ENCODE data around the gene VSX1.

Gene VSX1

GRCh38 chr20:25064561-25065071 lies 17.3 kb downstream of the VSX1 start:
- DNase-seq, result peak; percentile 6

GRCh38 chr20:25063981-25064380 lies 18.0 kb downstream of the VSX1 start:
- peak; percentile 7 for DNase-seq

- DNase-seq, result peak; percentile 24
These were observed 18.4 kb downstream of the VSX1 start for GRCh38 chr20:25063546-25063945.

GRCh38 chr20:25062841-25063240 lies 19.1 kb downstream of the VSX1 start:
- DNase-seq, result no peak

GRCh38 chr20:25061821-25062530 lies 20.0 kb downstream of the VSX1 start:
- peak; percentile 7 for DNase-seq

- peak; percentile 10 for DNase-seq
These were observed 20.7 kb downstream of the VSX1 start for GRCh38 chr20:25061103-25061799.

GRCh38 chr20:25059866-25060465 lies 22.0 kb downstream of the VSX1 start:
- peak; percentile 25 for DNase-seq

- peak; percentile 45 for DNase-seq
These were observed 22.8 kb downstream of the VSX1 start for GRCh38 chr20:25058847-25059810.

GRCh38 chr20:25058051-25058846 lies 23.7 kb downstream of the VSX1 start, which contains the start of gene ACSS1:
ACSS1 (minus strand) TSS chr20:25058139; CDS start chr20:25058102, 37 bp downstream.
- DNase-seq, result peak; percentile 68

- peak; percentile 70 for DNase-seq
These were observed 24.5 kb downstream of the VSX1 start for GRCh38 chr20:25057234-25058050.

GRCh38 chr20:25056690-25057233 lies 25.2 kb downstream of the VSX1 start:
- DNase-seq, result no peak

GRCh38 chr20:25055711-25056495 lies 26.0 kb downstream of the VSX1 start:
- peak; percentile 19 for DNase-seq

- peak; percentile 12 for DNase-seq
These were observed 26.8 kb downstream of the VSX1 start for GRCh38 chr20:25054995-25055629.

GRCh38 chr20:25054096-25054820 lies 27.7 kb downstream of the VSX1 start:
- DNase-seq, result peak; percentile 6

GRCh38 chr20:25053255-25054031 lies 28.5 kb downstream of the VSX1 start:
- peak; percentile 75 for DNase-seq

- peak; percentile 42 for DNase-seq
These were observed 29.4 kb downstream of the VSX1 start for GRCh38 chr20:25052255-25053194.
